H1 (cell line): ENCODE measurements around the gene ADARB2. TPM values are rescaled to one million over a fixed set of nuclear protein-coding genes. Genes with fewer than 3 reads are reported as not detected.

Experiments
- CTCF ChIA-PET: fragments of 300-600 bp; sonication (Branson Sonifier 250); formaldehyde crosslinking; loops from one replicate; lab custom pipeline; 2021; ENCODE audit not compliant: partially characterized antibody; lab: Charles Lee
- POLR2A ChIA-PET: fragments of 300-600 bp; sonication (Branson Sonifier 250); formaldehyde crosslinking; loops from one replicate; lab custom pipeline; 2021; ENCODE audit warnings: inconsistent platforms; ENCODE audit not compliant: partially characterized antibody; lab: Charles Lee
- DNase-seq, 2 experiments: peaks; one replicate each; pipeline versions ENCODE4 v3.0.0 to v3.0.0-alpha.2; 2010 to 2022; ENCODE audit warnings: low spot score in 2 of 2, low read depth in 1 of 2, mixed read lengths in 1 of 2
- FAIRE-seq: peaks from 2 replicates; lab custom pipeline; 2011; peaks lifted over from hg19 to GRCh38; lab: Jason Lieb, UNC
- H2AFZ ChIP-seq: 2 replicates; pipeline ENCODE4 v1.8.1; 2012; ENCODE audit warnings: low read length, inconsistent platforms
- H2AK5ac ChIP-seq: 2 replicates; pipeline ENCODE4 v1.6.1; 2013; ENCODE audit warnings: low read depth, low read length
- H2BK120ac ChIP-seq: replicated peaks from 2 replicates; pipeline ENCODE3; 2013; ENCODE audit warnings: low read depth, low read length, inconsistent platforms
- H2BK12ac ChIP-seq: 2 replicates; pipeline ENCODE4 v1.6.1; 2013; ENCODE audit warnings: low read depth, low read length
- H2BK15ac ChIP-seq: 2 replicates; pipeline ENCODE4 v1.6.1; 2013; ENCODE audit warnings: low read length
- H2BK20ac ChIP-seq: 2 replicates; pipeline ENCODE4 v1.6.1; 2013; ENCODE audit warnings: low read length
- H2BK5ac ChIP-seq: 2 replicates; pipeline ENCODE4 v1.6.1; 2013; ENCODE audit warnings: low read depth, low read length
- H3K14ac ChIP-seq: 2 replicates; pipeline ENCODE4 v1.6.1; 2013; ENCODE audit warnings: inconsistent platforms; ENCODE audit not compliant: insufficient read length
- H3K18ac ChIP-seq: 2 replicates; pipeline ENCODE4 v1.6.1; 2013; ENCODE audit warnings: low read length; ENCODE audit errors: extremely low read depth
- H3K23ac ChIP-seq: 2 replicates; pipeline ENCODE4 v1.6.1; 2013; ENCODE audit warnings: inconsistent platforms; ENCODE audit not compliant: insufficient read length
- H3K23me2 ChIP-seq: 2 replicates; pipeline ENCODE4 v1.6.1; 2013; ENCODE audit warnings: low read depth, low read length
- H3K27ac ChIP-seq: 2 replicates; pipeline ENCODE4 v1.6.1; 2011; ENCODE audit warnings: low read depth, low read length, inconsistent platforms
- H3K27me3 ChIP-seq, 4 experiments: replicated peaks in 1 of 4; 1 replicate in 1 of 4; 2 replicates in 3 of 4; pipeline versions ENCODE4 v1.6.1 to v1.8.1; 2011 to 2013; ENCODE audit warnings: low read length in 3 of 4, mild to moderate bottlenecking in 3 of 4, inconsistent platforms in 2 of 4, mixed read lengths in 2 of 4, moderate library complexity in 1 of 4; ENCODE audit not compliant: control insufficient read depth in 3 of 4, insufficient read depth in 3 of 4; ENCODE audit errors: extremely low read depth in 1 of 4
- H3K36me3 ChIP-seq, 4 experiments: 2 replicates each; pipeline versions ENCODE4 v1.6.1 to v1.8.1; 2011 to 2013; ENCODE audit warnings: mild to moderate bottlenecking in 4 of 4, low read length in 3 of 4, moderate library complexity in 2 of 4, control low read depth in 1 of 4, inconsistent platforms in 1 of 4; ENCODE audit not compliant: insufficient read depth in 4 of 4, control insufficient read depth in 2 of 4
- H3K4ac ChIP-seq: replicated peaks from 2 replicates; pipeline ENCODE3; 2013; ENCODE audit warnings: low read length, low read depth, mixed read lengths, inconsistent platforms; ENCODE audit not compliant: insufficient read length
- H3K4me1 ChIP-seq, 4 experiments: replicated peaks in 1 of 4; 1 replicate in 1 of 4; 2 replicates in 3 of 4; pipeline versions ENCODE4 v1.6.1 to v1.8.1; 2011 to 2013; ENCODE audit warnings: low read length in 3 of 4, inconsistent platforms in 2 of 4, mixed read lengths in 1 of 4; ENCODE audit not compliant: insufficient read depth in 4 of 4, control insufficient read depth in 3 of 4
- H3K4me2 ChIP-seq, 2 experiments: 2 replicates each; pipeline versions ENCODE4 v1.6.1 to v1.8.1; 2011 to 2013; ENCODE audit warnings: low read depth in 2 of 2, low read length in 2 of 2, control low read depth in 1 of 2, inconsistent platforms in 1 of 2, mild to moderate bottlenecking in 1 of 2; ENCODE audit not compliant: insufficient read depth in 1 of 2
- H3K4me3 ChIP-seq, 4 experiments: fragments of 200-600, 300-600 bp in 1 of 4; sonication (generic), shearing (Covaris generic), sonication (Bioruptor Twin) in 1 of 4; 2 replicates each; pipeline versions ENCODE4 v1.5.1 to v1.8.1; 2011 to 2016; ENCODE audit warnings: low read length in 4 of 4, low read depth in 3 of 4, control low read depth in 2 of 4, inconsistent platforms in 2 of 4, mild to moderate bottlenecking in 2 of 4, mixed read lengths in 1 of 4, moderate library complexity in 1 of 4; ENCODE audit not compliant: insufficient read depth in 2 of 4; ENCODE audit errors: extremely low read depth in 1 of 4
- H3K56ac ChIP-seq: replicated peaks from 2 replicates; pipeline ENCODE3; 2013; ENCODE audit warnings: low read depth, mild to moderate bottlenecking, mixed read lengths, low read length, inconsistent platforms; ENCODE audit not compliant: insufficient read length
- H3K79me1 ChIP-seq: 2 replicates; pipeline ENCODE4 v1.6.1; 2013; ENCODE audit warnings: low read depth, low read length, control low read depth
- H3K79me2 ChIP-seq, 2 experiments: 2 replicates each; pipeline versions ENCODE4 v1.6.1 to v1.8.1; 2012 to 2013; ENCODE audit warnings: low read length in 2 of 2, mild to moderate bottlenecking in 2 of 2, inconsistent platforms in 1 of 2; ENCODE audit not compliant: insufficient read depth in 2 of 2, control insufficient read depth in 1 of 2
- H3K9ac ChIP-seq, 4 experiments: replicated peaks in 1 of 4; 1 replicate in 1 of 4; 2 replicates in 3 of 4; pipeline versions ENCODE4 v1.6.1 to v1.8.1; 2011 to 2013; ENCODE audit warnings: low read depth in 3 of 4, low read length in 3 of 4, control low read depth in 2 of 4, mild to moderate bottlenecking in 2 of 4, moderate library complexity in 2 of 4, inconsistent platforms in 1 of 4; ENCODE audit errors: extremely low read depth in 1 of 4
- H3K9me3 ChIP-seq, 2 experiments: 2 replicates each; pipeline versions ENCODE4 v1.6.1 to v1.8.1; 2012 to 2013; ENCODE audit warnings: mild to moderate bottlenecking in 2 of 2, moderate library complexity in 2 of 2, control low read depth in 1 of 2, inconsistent platforms in 1 of 2, low read depth in 1 of 2, low read length in 1 of 2, mixed read lengths in 1 of 2; ENCODE audit not compliant: insufficient read depth in 2 of 2
- H4K20me1 ChIP-seq, 2 experiments: replicated peaks in 1 of 2; 2 replicates each; pipeline versions ENCODE3 to v1.8.1; 2011 to 2013; ENCODE audit warnings: inconsistent platforms in 2 of 2, low read length in 2 of 2, mild to moderate bottlenecking in 1 of 2; ENCODE audit not compliant: insufficient read depth in 2 of 2, control insufficient read depth in 1 of 2
- H4K5ac ChIP-seq: 2 replicates; pipeline ENCODE4 v1.6.1; 2013; ENCODE audit warnings: low read length, low read depth, mixed read lengths, inconsistent platforms; ENCODE audit not compliant: insufficient read length
- H4K8ac ChIP-seq: 2 replicates; pipeline ENCODE4 v1.8.0; 2013; ENCODE audit warnings: mild to moderate bottlenecking, moderate library complexity, low read length, inconsistent platforms; ENCODE audit not compliant: insufficient read depth; ENCODE audit errors: extremely low read depth
- H4K91ac ChIP-seq: replicated peaks from 2 replicates; pipeline ENCODE3; 2013; ENCODE audit warnings: low read length, mixed read lengths, inconsistent platforms; ENCODE audit not compliant: insufficient read length
- ATF3 ChIP-seq: IDR thresholded peaks from 2 replicates; pipeline ENCODE4 v1.6.1; 2011; ENCODE audit warnings: low read depth, mild to moderate bottlenecking, low read length; ENCODE audit not compliant: insufficient read depth
- EGR1 ChIP-seq: IDR thresholded peaks from 2 replicates; pipeline ENCODE4 v1.6.1; 2011; ENCODE audit warnings: low read depth, low read length, borderline replicate concordance
- POLR2AphosphoS5 ChIP-seq: IDR thresholded peaks from 2 replicates; pipeline ENCODE4 v1.6.1; 2011; ENCODE audit warnings: low read depth, low read length
- RBBP5 ChIP-seq: IDR thresholded peaks from 2 replicates; pipeline ENCODE4 v1.7.1; 2012; ENCODE audit warnings: low read depth, mild to moderate bottlenecking, inconsistent platforms, low read length, moderate library complexity, borderline replicate concordance
- SIX5 ChIP-seq: IDR thresholded peaks from 2 replicates; pipeline ENCODE4 v1.6.1; 2011; ENCODE audit warnings: mild to moderate bottlenecking, low read depth, low read length
- TEAD4 ChIP-seq: IDR thresholded peaks from 2 replicates; pipeline ENCODE4 v1.6.1; 2012; ENCODE audit warnings: low read depth, low read length, inconsistent platforms, mixed read lengths
- ZNF274 ChIP-seq: IDR thresholded peaks from 2 replicates; pipeline ENCODE4 v1.7.0; 2012; ENCODE audit warnings: low read length, borderline replicate concordance; ENCODE audit errors: extremely low read depth
- WGBS, 2 experiments: shearing (Covaris generic) in 1 of 2; methylation state at CpG; one replicate each; pipeline versions ENCODE4 v1.1.6 to v1.1.7; 2013 to 2015; ENCODE audit warnings: low lambda C conversion rate in 2 of 2, mixed read lengths in 2 of 2, inconsistent platforms in 1 of 2, low coverage in 1 of 2, missing lambda C conversion rate in 1 of 2; ENCODE audit not compliant: insufficient replicate concordance in 2 of 2, insufficient coverage in 1 of 2, insufficient read length in 1 of 2; ENCODE audit errors: extremely low coverage in 1 of 2, missing lambda C conversion rate in 1 of 2; 5-methylcytosine and 5-hydroxymethylcytosine counted together
- polyA plus RNA-seq, 7 experiments: library from polyadenylated mRNA; depleted of rRNA in 3 of 7; stranded (reverse) in 5 of 7; unstranded in 2 of 7; fragments of >200 nt in 5 of 7; fragments of 200-250 nt in 2 of 7; gene quantifications; 1 replicate in 5 of 7; 2 replicates in 1 of 7; 4 replicates in 1 of 7; pipeline versions ENCODE4 v1.2.1 to v1.2.3, GENCODE V29; 2011 to 2013; ENCODE audit warnings: missing spikeins in 2 of 7, mixed read lengths in 2 of 7
- total RNA-seq: library from RNA; stranded (reverse); fragmentation: NEBNext Ultra II Directional; extraction: Animal tissue kit (Norgen Biotek cat#: 25700); gene quantifications from 2 replicates; pipeline ENCODE4 v1.2.1, GENCODE V29; 2021

Gene ADARB2
- total and polyA plus RNA-seq, 2 of the 8 experiments (the other 6 are each of a cell fraction or from before 2014, with no cell fraction given): 2.2 to 2.8 TPM

- H2BK5ac ChIP-seq: no peak overlapping the region
- no peaks in the 10 kb centered on the region; a peak in 1 of 7 replicates for H3K27me3 ChIP-seq
- no peaks in the 10 kb centered on the region for H4K20me1 ChIP-seq
- no peak overlapping the region for H3K18ac ChIP-seq
- H2AFZ ChIP-seq: no peak overlapping the region
- no peak overlapping the region for H3K4ac ChIP-seq
- H3K23ac ChIP-seq: no peak overlapping the region
- 0 out of 7 replicates have a peak, but pooled peaks cover 0 to 3% (median 0%) of the 10 kb centered on the region in 4 experiments for H3K4me1 ChIP-seq
- no peak overlapping the region for H4K8ac ChIP-seq
- H3K4me2 ChIP-seq: no peak overlapping the region
- H3K36me3 ChIP-seq: no peaks in the 10 kb centered on the region
- no peak overlapping the region for H2BK120ac ChIP-seq
- ChIA-PET CTCF (interaction anchor here (0.8 to 3.5 kb wide), 4 partner anchors 8 to 43 kb away, joined by 3 to 23 read pairs (median 4); no protein-coding TSS in a partner anchor), POLR2A (no interaction called here)
- no peak overlapping the region for H3K4me3 ChIP-seq
- no peak overlapping the region for H3K9ac ChIP-seq
- no peaks in the 10 kb centered on the region for H3K9me3 ChIP-seq
- H3K79me1 ChIP-seq: no peaks in the 10 kb centered on the region; the same call in 1 of the 2 replicates
- no peak for FAIRE-seq
- no peak overlapping the region for H2BK20ac ChIP-seq
- H3K27ac ChIP-seq: no peak overlapping the region
- H2BK12ac ChIP-seq: no peak overlapping the region
- H3K56ac ChIP-seq: no peak overlapping the region
- H3K79me2 ChIP-seq: no peaks in the 10 kb centered on the region
- H3K23me2 ChIP-seq: peaks cover 7% of the 10 kb centered on the region; the same call in 1 of the 2 replicates
- 91% methylated on average over 17 of the region's 17 CpGs; no CpG with 5 or more reads in 1 of the 2 experiments for WGBS, 2 experiments
- DNase-seq: no peak
- no peak overlapping the region for H4K91ac ChIP-seq
- no peak overlapping the region for H3K14ac ChIP-seq
- H4K5ac ChIP-seq: no peak overlapping the region
- H2BK15ac ChIP-seq: no peak overlapping the region
- TF ChIP-seq POLR2AphosphoS5 (no peak), SIX5 (no peak), ATF3 (no peak), RBBP5 (no peak), EGR1 (no peak), TEAD4 (no peak), ZNF274 (no peak)
- H2AK5ac ChIP-seq: no peak overlapping the region
These were observed 325.4 kb downstream of the ADARB2 start for GRCh38 chr10:1411956-1412355.
